CD4-positive, alpha-beta T cell treated with Interleukin-15 for 4 hours (primary cell): ENCODE results near the gene CDC45.
A peak's percentile ranks its signal among the peaks of the same experiment; 100 is the strongest.
"Not testable (repeated sequence)": the region's sequence is repeated elsewhere in the genome, so short reads cannot be mapped to it uniquely, and the experiment has no call there.

Experiments
- DNase-seq: peaks from one replicate; pipeline ENCODE4 v3.0.0-alpha.2; 2020; ENCODE audit warnings: low spot score

Gene CDC45, protein sequence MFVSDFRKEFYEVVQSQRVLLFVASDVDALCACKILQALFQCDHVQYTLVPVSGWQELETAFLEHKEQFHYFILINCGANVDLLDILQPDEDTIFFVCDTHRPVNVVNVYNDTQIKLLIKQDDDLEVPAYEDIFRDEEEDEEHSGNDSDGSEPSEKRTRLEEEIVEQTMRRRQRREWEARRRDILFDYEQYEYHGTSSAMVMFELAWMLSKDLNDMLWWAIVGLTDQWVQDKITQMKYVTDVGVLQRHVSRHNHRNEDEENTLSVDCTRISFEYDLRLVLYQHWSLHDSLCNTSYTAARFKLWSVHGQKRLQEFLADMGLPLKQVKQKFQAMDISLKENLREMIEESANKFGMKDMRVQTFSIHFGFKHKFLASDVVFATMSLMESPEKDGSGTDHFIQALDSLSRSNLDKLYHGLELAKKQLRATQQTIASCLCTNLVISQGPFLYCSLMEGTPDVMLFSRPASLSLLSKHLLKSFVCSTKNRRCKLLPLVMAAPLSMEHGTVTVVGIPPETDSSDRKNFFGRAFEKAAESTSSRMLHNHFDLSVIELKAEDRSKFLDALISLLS

DNA sequence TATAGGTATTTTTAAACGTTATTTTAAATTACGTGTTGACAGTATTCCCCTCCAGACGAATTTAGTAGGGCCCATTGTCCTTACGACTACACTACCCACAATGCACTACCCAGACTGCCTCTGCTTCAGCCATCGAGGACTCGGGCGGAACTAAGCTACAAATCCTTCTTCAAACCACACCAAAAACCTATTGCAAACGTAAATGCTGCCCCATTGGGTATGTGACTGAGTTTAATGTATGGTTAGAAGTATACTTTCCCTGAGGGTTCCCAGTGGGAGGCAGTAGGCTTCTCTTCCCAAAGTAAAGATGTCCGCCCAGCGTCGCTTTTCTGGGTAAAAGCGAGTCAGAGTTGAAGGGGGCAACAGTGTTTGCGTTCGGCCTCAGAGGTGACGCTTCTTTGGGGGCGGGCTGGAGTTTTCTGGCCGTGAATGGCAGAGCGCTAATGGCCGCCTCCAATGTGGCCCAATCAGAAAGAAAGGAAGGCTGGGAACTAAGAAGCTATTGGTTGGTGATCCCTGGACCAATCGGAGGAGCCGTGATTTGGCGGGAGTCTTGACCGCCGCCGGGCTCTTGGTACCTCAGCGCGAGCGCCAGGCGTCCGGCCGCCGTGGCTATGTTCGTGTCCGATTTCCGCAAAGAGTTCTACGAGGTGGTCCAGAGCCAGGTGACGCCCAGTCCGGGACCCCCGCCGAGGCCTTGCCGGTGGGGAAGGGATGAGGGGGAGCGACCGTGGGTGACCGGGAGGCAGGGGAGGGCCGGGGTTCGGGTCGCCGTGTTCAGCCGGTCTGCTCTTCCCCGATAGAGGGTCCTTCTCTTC is at the start of gene CDC45:
CDC45 (plus strand) TSS at position 566 of the 818 bp plus-strand sequence; CDS start at position 615, 49 bp downstream.
- DNase-seq: peak; percentile 96

DNA sequence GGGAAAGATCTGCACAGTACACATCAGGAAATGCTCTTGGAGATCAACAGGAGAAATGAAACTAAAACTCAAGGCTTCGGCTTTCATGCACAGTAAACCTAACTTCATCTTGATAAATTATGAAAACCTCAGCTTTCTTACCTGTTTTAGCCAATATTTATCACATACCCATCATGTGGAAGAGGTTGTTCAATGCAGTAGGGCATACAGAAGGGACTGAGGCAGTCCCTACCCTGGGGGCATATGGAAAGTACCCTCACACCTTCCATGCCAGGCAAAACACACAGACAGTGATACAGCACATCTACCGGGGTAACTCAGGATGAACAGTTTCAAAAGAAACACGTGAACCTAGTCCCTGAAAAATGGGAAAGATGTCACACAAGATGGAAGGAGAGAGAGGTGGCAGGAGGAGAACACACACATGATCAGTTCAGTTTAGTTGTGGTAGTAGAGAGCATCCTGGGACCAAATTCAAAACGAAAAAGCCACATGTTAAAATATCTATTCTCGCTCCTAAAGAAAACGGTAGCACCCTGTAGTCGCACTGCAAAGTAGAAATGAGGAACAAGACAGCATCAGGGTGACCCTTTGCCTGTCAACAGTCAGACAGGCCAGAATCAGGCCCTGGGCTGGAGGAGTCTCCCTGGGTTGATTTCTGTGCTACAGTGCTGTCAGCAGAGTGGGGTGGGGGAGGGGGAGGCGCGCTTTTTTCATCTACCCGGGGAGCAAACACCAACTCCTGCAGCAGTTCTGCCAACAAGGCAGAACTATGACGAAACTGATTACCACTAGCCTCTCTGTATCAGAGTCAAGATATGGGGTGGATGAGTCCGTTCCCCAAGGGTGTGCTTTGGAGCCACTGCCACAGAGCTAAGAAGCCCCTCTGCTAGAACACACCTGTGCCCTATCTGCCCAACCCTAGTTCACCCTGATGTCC is 49.5 kb upstream of the CDC45 start:
- peak; percentile 30 for DNase-seq

DNA sequence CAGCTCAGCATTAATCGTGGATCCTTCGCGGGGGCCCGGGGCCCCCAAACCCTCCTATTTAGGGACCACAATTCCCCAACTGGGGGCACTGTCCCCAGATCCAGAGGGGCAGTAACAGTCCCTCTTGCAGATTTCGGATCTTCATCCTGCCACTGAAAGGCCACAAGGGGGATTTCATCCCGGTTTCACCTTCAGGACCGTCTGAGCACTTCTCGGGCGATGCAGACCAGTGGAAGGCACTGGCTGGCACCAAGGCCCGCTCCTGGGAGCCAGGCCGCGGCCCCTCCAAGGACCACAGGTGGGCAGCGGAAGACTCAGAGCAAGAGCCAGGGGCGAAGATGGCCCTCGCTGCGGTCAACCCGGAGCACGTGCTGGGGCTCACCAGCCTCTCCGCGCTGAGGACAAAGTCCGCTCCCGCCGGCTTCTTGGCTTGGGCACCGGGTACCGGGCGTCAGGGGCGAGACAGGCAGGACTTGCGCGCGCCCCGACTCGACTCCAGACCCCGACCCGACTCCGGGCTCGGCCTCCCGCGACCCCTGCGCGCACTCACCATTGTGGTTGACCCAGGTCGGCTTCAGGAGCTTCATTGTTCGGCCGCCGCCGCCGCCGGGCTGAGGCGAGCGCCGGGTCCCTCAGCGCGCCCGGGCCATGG is 48.7 kb upstream of the CDC45 start:
- no peak for DNase-seq

DNA sequence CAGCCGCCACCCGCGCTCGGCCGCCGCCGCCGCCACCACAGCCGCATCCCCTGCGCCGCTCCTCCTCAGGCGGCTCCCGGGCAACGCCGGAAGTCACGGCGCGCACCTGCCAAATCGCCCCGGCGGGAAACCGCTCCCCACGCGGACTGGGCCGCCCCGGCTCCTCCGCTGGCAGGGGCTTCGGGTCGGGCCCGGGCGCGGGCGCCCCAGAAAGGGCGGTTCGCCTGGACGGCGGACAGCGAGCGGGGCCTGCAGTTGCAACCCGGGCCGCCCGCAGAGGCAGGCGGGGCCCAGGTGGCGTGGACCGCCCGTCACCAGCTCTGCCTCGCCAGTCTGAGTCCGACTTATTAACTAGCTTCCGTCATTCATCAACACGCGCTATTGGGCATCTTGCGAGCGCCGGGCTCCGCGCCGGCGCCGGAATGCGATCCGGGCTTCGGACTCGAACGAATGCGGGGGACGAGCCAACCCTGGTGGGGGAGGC is 48.0 kb upstream of the CDC45 start, which contains the start of gene HIRA:
HIRA (minus strand) TSS at position 85 of the 484 bp plus-strand sequence. CDS start 257 bp downstream, outside the sequence.
- peak; percentile 85 for DNase-seq

DNA sequence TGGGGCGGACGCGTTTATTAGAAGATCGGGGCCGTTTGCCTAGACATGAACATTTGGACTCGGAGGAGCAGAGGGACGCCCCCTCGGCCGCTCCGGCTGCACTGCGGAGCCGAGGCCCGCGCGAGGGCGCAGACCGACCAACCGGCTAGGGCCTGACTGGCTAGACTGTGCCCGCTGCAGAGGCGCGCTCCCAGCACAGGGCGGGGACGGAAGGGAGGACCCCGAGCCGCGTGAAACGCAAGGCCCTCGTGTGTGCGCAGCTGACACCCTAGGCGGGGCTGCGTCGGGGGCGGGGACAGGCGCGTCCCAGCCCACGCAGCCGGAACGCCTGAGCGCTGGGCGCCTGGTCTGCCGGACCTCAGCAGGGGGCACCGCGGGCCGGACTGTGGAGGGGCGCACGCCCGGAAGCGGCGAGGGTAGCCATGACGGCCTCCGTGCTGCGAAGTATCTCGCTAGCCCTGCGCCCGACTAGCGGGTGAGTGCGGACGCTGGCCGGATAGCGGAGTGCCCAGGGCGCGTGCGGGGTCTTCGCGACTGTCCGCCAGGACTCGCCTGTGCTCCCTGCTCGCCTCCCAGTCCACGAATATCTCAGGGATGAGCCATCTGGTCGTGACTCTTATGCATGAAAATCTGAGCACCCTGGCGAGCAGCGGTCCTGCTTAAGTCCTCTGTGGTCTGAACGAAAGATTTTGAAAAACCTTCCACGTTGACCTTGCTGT is 47.4 kb upstream of the CDC45 start, which contains the start of gene MRPL40:
MRPL40 (plus strand) TSS at position 413 of the 719 bp plus-strand sequence; CDS start at position 423, 10 bp downstream.
- peak; percentile 90 for DNase-seq

DNA sequence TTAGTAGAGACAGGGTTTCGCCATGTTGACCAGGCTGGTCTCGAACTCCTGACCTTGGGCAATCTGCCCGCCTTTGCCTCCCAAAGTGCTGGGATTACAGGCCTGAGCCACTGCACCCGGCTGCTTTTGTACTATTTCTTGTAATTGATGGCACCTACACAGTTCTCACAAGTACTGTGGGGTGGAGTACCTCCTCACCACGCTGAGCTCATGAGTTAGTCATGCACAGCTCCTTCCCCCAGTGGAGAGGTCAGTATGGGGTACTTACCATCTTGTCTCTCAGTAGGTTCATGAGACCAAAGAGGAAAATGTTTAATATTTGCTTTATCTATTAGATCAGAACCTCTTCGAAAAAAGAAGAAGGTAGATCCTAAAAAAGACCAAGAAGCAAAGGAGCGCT is 45.3 kb upstream of the CDC45 start:
- no peak for DNase-seq

DNA sequence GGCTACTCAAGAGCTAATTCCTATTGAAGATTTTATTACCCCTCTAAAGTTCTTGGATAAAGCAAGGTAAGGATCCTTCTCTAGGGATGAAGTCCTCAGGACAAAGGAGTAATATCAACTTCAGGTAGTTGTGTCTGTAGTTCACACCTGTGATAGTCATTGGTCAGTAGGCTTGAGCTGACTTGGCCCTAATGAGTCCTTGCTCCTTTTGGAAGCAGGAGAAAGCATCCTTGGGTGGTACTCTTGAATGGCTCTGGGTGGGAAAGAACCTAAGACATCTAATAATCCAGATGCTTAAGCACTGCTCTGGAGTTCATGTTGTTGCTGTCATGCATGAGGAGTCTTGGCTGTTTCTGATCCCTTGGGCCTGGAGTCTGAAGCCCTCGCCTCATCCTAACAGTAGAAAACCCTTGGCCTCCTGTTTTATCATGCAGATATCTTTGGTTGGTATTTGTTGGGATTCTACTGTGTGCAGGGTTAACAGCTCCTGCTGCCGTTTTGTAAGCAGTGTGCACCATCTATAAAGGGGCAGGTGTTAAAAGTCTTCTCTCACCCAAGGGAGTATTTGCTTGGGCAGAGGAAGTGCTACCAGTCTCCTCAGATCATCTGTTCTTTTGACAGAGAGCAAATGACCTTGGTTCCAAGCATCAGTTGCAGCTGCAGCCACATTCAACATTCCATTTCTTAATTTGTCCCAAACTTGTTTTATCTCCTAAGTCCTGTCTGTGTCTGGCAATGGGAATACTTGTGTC is 44.7 kb upstream of the CDC45 start:
- no peak for DNase-seq

DNA sequence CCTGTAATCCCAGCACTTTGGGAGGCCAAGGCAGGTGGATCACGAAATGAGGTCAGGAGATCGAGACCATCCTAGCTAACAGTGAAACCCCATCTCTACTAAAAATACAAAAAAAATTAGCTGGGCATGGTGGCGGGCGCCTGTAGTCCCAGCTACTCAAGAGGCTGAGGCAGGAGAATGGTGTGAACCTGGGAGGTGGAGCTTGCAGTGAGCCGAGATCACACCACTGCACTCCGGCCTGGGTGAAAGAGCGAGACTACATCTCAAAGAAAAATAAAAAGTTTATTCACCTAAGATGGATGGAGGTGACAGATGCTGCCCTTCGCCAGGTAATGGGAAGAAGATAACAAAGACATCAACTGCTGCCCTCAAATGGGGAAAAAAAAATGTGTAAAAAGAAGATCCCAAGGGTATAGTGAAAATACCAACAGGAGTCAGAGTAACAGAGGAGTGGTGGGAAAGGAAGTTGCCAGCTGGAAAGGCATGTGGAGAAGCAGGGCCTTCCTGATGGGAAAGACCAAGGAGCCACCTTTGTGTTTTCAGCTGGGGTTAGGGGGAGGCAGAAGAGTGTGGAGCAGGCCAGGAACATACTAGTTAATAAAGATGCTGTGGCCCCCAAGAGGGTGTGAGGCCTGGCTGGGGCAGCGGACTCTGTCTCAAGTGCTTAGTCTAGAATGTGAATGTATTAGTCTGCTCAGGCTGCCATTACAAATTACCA is 43.1 kb upstream of the CDC45 start:
- DNase-seq: not testable (repeated sequence)

DNA sequence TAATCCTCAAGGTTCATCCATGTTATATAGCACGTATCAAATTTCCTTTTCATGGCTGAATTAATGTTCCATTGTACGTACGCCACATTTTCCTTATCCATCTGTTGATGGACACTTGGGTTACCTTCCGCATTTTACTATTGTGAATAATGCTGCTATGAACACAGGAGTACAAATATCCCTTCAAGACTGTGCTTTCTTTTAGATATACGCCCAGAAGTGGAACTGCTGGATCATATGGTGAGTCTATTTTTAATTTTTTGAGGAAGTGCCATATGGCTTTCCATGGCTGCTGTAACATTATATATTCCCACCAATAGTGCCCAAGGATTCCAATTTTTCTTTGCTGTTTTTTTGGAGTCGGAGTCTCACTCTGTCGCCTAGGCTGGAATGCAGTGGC is 41.4 kb upstream of the CDC45 start:
- no peak for DNase-seq

DNA sequence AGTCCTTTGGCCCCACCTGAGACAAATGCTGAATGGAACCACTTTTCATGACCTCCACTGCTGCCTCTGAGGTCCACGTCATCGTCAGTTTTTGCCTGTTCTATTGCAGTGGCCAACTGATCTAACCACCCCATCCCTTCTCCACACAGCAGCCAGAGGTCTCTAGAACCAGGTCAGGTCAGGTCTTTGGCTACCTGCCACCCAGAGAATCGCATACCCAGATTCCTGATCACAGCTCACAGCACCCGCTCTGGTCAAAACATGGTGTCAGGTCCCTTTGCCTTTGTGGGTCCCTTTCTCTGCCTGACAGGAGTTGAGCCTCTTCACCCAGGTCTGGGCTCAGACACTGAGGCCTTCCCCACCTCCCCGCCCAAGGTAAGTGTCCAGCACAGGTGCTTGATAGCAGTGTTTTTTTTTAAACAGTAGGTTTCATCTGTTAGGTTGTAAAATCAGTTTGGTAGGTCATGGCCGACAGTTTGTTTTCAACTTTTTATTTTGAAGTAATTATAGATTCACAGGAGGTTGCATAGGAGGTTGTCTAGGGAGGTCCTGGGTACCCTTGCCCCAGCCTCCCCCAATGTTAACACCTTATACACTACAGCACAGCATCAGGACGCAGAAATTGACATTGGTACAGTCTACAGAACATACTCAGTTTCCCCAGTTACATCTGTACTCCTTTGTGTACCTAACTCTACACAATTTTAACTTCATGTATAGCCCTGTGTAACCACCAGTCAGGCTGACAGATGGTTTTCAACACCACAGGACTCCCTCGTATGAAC is 39.1 kb upstream of the CDC45 start:
- DNase-seq: no peak

DNA sequence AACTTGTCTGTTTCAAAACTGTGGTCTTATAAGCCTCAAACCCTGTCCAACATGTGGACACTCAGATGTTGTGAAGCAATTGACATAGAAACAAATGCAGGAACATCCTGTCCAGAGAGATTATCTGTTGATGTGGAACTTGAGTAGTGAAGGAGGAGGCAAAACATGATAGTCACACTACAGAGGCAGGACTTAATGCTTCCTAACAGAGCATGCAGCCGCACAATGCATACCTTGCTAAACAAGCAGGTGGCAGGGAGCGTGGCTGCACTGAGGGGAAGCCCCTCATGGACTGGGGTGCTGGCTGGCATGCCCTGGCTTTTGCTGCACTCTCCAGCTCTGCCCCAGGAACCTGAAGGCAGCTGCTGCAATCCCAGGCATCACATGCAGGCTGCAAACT is 37.6 kb upstream of the CDC45 start:
- no peak for DNase-seq

DNA sequence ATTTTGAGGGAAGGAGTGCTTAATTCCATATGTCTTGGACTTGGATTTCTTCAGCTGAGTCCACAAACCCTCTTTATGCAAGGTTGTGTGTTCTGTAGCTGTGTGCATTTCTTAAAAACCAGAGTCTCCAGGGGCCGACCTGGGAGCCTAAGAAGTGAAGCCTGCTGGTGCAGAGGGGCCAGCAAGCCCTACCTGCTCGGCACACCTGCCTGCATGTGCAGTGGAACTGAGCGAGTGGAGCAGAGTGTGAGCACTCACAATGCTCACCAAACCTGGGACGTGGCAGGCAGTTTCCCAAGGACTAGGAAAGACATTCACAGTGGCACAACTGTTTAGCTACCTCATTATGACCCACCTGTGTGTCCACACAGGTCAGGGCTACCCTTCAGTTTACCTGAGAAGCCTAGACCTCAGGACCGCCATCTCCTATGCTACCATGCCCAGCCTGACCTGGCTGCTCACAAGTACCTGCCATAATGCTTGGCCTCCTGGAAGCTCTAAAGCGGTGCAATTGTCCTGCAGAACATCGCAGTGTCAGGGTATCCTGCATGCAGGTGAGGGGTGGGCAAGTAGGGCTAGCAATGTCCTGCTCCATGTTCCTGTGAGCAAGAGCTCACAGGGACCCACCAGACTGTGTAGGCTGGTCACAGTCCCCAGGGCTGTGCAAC is 36.0 kb upstream of the CDC45 start:
- DNase-seq: no peak

DNA sequence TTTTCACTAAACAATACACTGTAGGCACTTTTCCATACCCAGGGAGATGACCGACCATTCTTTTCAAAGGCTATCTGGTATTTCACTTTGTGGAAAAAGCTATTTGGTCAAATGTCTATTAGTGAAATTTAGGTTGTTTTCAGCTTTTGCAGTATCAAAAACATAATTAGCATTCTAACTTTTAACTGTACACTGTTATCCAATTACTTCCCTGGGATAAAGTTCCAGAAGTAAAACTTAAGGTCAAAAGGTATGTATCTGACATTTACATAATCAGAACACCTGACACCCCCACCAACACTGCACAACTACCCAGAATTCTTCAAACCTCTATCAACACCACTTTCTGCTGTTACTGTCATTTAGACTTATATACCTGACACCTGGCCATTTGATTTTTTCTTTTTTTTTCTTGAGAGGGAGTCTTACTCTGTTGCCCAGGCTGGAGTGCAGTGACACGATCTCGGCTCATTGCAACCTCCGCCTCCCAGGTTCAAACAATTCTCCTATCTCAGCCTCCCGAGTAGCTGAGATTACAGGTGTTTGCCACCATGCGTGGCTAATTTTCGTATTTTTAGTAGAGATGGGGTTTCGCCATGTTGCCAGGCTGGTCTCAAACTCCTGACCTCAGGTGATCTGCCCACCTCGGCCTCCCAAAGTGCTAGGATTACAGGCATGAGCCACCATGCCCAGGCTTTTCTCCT is 34.3 kb upstream of the CDC45 start:
- DNase-seq: not testable (repeated sequence)

DNA sequence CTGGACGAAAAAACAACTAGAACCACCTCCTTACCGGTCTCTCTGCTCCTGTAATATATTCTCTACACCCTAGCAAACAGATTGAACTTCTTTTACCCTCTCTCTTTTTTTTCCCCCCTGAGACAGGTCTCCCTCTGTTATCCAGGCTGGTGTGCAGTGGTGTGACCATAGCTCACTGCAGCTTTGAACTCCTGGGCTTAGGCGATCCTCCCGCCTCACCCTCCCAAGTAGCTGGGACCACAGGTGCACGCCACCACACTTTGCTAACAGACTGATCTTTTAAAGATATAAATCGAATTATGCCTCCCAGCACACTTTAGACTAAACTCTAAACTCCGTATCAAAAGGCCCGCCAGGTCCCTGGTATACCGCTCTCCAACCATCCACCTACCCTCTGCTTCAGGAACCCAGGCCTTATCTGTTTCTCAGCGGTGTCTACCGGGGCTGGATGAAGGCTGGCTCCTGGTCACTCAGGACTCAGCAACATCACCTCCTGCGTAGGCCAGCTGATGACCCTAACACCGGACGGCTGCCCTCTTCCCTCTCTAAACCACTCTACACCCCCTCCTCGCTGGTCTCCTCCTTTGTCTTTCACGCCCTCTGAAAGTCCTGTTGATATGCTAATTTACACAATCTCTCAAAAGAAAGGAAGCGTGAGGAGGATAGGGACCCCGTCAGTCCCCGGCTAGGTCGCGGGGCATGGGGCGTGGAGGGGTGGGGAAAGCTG is 33.0 kb upstream of the CDC45 start:
- DNase-seq: no peak

DNA sequence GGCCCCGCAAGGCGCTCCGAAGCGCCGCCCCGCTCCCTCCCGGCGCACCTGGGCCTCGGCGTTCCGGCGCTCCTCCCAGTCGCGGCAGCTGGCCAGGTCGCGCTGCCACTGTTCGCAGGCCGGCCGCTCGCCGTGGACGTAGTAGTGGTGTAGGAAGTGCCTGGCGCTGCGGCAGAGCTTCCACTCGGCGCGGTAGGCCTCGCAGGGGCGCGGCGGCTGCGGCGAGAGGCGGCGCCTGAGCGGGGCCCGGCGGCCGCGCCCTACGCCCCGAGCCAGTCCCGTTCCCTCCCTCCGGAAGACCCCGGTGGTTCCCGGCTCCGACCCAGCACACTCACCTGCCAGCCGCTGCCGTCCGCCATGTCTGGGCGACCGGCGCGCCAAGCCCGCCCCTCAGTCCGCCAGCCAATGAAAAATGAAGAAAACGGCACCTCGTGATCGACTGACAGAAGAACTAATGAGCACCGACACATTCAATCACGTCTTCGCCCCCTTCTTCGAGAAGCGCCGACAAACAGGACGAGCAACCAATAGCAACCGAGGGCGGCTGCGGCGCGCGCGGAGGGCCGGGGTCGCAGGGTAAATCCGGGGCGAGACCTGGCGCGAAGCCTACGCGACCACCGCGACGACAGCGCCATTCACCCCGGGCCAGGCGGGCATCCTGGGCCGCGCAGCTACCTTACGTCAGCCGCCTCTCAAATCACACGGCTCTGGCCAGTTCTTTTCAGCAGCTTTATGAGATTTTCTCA is 32.2 kb upstream of the CDC45 start, which contains the start of gene C22orf39:
C22orf39 (minus strand) TSS at position 382 of the 746 bp plus-strand sequence; CDS start at position 359, 23 bp downstream.
- peak; percentile 94 for DNase-seq
